Dermis microvascular lymphatic vessel endothelial cell (primary cell): ENCODE measurements around the gene RRM1. TPM values are rescaled to one million over a fixed set of nuclear protein-coding genes. Genes with fewer than 3 reads are reported as not detected.

ENCODE experiments used
- DNase-seq, 2 donors: peaks; one replicate each; pipeline versions ENCODE4 v3.0.0 to v3.0.0-alpha.2; 2010; ENCODE audit warnings: low read depth in 2 of 2
- total RNA-seq: library from RNA; depleted of rRNA; stranded (reverse); fragments of >200 nt; gene quantifications from 2 replicates; pipeline ENCODE4 v1.2.1, GENCODE V29; 2014

RRM1 gene
- total RNA-seq, 1 donor from 2014 or later: 99.6 TPM

DNA sequence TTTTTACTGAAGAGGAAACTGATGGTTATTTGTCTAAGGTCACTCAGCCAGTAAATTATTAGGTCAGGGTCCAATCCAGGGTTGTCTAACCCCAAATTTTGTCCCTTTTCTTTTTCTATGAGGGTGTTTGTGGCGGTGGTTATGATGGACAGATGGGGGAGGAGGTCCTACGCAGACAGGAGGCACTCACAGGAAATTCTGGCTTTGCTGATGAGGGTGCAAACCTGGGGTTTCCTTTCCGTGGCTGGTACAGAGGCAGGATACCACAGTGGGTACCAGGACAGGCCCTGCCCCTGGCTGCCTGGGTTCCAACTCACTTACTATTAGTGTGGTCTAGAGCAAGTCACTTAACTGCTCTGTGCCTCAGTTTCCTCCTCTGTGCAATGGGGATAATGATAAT, 91.0 kb downstream of the RRM1 start:
- no peak for DNase-seq

DNA sequence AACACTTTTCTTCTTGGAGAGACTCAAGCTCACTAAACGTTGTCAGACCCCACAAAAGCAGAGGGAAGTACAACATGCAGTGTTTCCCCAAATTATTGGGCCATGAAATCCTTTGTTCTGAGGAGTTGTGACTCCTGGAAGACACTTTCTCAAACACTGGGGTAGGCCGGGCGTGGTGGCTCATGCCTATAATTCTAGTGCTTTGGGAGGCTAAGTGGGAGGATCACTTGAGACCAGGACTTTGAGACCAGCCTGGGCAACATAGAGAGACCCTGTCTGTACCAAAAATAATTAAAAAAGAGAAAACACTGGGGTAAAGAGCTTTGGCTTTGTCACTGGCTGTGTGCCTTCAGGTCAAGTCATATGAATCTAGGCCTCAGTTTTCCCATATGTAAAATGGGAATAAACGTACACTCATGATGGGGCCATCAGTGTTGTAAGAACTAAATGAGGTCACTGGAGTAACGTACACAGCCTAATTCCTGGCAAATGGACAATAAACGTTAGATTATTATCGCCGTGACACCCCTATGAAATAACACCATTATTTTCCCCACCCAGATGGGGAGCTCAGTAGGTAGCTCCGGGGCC, 92.0 kb downstream of the RRM1 start:
- DNase-seq: no peak

DNA sequence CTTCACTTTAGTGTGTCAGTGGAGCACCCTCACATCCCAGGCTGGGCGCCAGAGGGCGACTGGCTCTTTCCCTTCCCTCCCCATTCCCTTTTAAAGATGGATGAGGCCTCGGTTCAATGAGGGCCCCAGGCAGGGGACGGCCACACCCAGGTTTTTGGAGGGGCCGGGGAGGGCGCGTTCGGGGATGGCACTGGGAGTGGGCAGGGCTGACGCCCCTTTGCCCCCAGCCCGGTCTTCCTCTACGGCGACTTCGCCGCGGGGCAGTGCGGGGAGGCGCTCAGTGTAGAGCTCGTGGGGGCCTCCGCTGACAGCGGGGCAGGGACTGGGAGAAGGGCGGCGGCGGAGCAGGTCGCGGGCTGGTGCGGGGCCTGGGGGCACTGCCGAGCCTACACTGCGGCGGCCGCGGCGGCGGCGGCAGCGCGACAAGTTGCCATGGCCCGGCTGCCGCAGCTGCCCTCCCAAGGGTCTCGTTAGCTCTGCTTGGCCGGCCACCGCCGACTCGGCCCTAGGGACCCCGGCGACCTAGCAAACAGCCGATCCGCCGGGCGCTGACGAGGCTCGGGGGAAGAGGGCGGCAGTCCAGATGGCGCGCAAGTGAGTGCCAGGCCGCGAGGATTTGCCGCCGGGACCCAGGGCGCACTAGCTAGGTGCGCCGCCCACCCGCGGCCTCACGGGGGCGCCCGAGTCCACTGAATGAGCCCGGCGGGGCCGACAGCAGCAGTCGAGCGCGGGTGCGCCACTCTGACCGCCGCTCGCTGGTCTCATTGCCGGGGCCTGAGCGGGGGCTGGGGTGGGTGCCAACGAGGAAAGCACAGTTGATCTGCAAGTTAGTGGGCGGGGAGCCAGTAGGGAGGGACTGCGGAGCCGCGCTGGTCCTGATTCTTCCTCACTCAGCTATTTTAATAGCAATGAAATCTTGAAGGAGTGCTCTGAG, 92.7 kb downstream of the RRM1 start:
- DNase-seq: peak; percentile 17 to 71

Other genes starting within 250 kb of the RRM1 start
- gene STIM1, start 239.1 kb upstream of the RRM1 start, total RNA-seq: 15.7 and 26.6 TPM in 2 replicates